HepG2 (cell line): ENCODE data around the gene PSMB8. TPM values are rescaled to one million over a fixed set of nuclear protein-coding genes. Genes with fewer than 3 reads are reported as not detected.

Experiments used
- ATAC-seq: fragments of 200-7000 bp; cut with Tn5 transposase; 3 replicates; pipeline ENCODE4 v1.9.1; 2020; ENCODE audit warnings: mild to moderate bottlenecking, moderate library complexity
- BruUV-seq: library from RNA; stranded (reverse); fragments of 400-500 nt; replicated peaks from 2 replicates; lab custom pipeline; 2021; lab: Mats Ljungman, UMichigan
- CTCF ChIA-PET: fragments of 300-600 bp; formaldehyde crosslinking; extraction: SDS; loops from one replicate; lab custom pipeline; 2021; ENCODE audit warnings: low total read pairs, inconsistent platforms, low intra/inter-chr PET ratio; lab: Yijun Ruan, JAX
- POLR2A ChIA-PET: fragments of 350-600 bp; sonication (Branson Sonifier 250); formaldehyde crosslinking; loops from one replicate; lab custom pipeline; 2020; ENCODE audit warnings: antibody characterized with exemption, inconsistent platforms; lab: Yijun Ruan, JAX
- DNase-seq: peaks from one replicate; pipeline ENCODE4 v3.0.0-alpha.2; 2015; ENCODE audit warnings: low spot score
- FAIRE-seq: peaks from 3 replicates; lab custom pipeline; 2011; peaks lifted over from hg19 to GRCh38; lab: Jason Lieb, UNC
- H2AFZ ChIP-seq: one replicate; pipeline ENCODE4 v1.6.1; 2011; ENCODE audit warnings: low read length, inconsistent platforms
- H3K27ac ChIP-seq: fragments of 300-600 bp; 3 replicates; pipeline ENCODE4 v1.8.0; 2011; ENCODE audit warnings: mixed run types, mild to moderate bottlenecking, mixed read lengths, low read length, inconsistent platforms; ENCODE audit not compliant: insufficient read depth; ENCODE audit errors: extremely low read length
- H3K27me3 ChIP-seq, 2 experiments: fragments of 200-600 bp in 1 of 2; 2 replicates in 1 of 2; 3 replicates in 1 of 2; pipeline versions ENCODE4 v1.6.0 to v1.8.0; 2011; ENCODE audit warnings: low read length in 2 of 2, mild to moderate bottlenecking in 2 of 2, moderate library complexity in 2 of 2, inconsistent platforms in 1 of 2; ENCODE audit not compliant: insufficient read depth in 2 of 2, control insufficient read depth in 1 of 2
- H3K36me3 ChIP-seq, 2 experiments: fragments of 200-600 bp in 1 of 2; replicated peaks in 1 of 2; 2 replicates in 1 of 2; 3 replicates in 1 of 2; pipeline versions ENCODE4 v1.5.1 to v1.8.0; 2011; ENCODE audit warnings: low read length in 2 of 2, inconsistent platforms in 1 of 2; ENCODE audit not compliant: insufficient read depth in 2 of 2, control insufficient read depth in 1 of 2
- H3K4me1 ChIP-seq: 2 replicates; pipeline ENCODE4 v1.5.1; 2012; ENCODE audit warnings: low read length, inconsistent platforms; ENCODE audit not compliant: insufficient read depth
- H3K4me2 ChIP-seq: 2 replicates; pipeline ENCODE4 v1.6.0; 2011; ENCODE audit warnings: low read depth, low read length, inconsistent platforms
- H3K4me3 ChIP-seq, 3 experiments: fragments of 200-600 bp in 1 of 3; sonication (generic), shearing (Covaris generic) in 1 of 3; replicated peaks in 1 of 3; 2 replicates each; pipeline ENCODE4 v1.5.1; 2011 to 2016; ENCODE audit warnings: low read length in 3 of 3, inconsistent platforms in 2 of 3, low read depth in 2 of 3, mild to moderate bottlenecking in 2 of 3, control low read depth in 1 of 3, mixed read lengths in 1 of 3; ENCODE audit not compliant: insufficient read depth in 1 of 3
- H3K79me2 ChIP-seq: one replicate; pipeline ENCODE4 v1.6.1; 2011; ENCODE audit warnings: low read length, inconsistent platforms; ENCODE audit not compliant: insufficient read depth
- H3K9ac ChIP-seq: 2 replicates; pipeline ENCODE4 v1.6.0; 2011; ENCODE audit warnings: mild to moderate bottlenecking, low read depth, low read length, inconsistent platforms; ENCODE audit not compliant: insufficient read depth
- H3K9me3 ChIP-seq: 2 replicates; pipeline ENCODE4 v1.5.1; 2012; ENCODE audit warnings: mild to moderate bottlenecking, low read length
- H4K20me1 ChIP-seq: 2 replicates; pipeline ENCODE4 v1.6.0; 2011; ENCODE audit warnings: inconsistent platforms, mild to moderate bottlenecking, low read length, moderate library complexity; ENCODE audit not compliant: insufficient read depth
- ATF1 ChIP-seq: IDR thresholded peaks from 2 replicates; pipeline ENCODE4 v1.6.1; 2016; ENCODE audit warnings: mild to moderate bottlenecking, control low read depth
- ETS1 ChIP-seq: sonication (generic); formaldehyde crosslinking; IDR thresholded peaks from 2 replicates; pipeline ENCODE4 v1.4.0; 2020; ENCODE audit warnings: missing genetic modification reagents
- MEIS1 ChIP-seq: sonication (generic); formaldehyde crosslinking; IDR thresholded peaks from 2 replicates; pipeline ENCODE4 v1.9.0; 2021; ENCODE audit warnings: mild to moderate bottlenecking, missing genetic modification reagents, moderate library complexity, borderline replicate concordance
- RFX5 ChIP-seq: IDR thresholded peaks from 2 replicates; pipeline ENCODE4 v1.6.1; 2011; ENCODE audit warnings: low read depth, low read length, improper control_type of control experiment
- SMARCE1 ChIP-seq: fragments of 450-650 bp; IDR thresholded peaks from 2 replicates; pipeline ENCODE4 v1.6.1; 2017; ENCODE audit warnings: borderline replicate concordance
- ZNF431 ChIP-seq: sonication (generic); formaldehyde crosslinking; IDR thresholded peaks from 2 replicates; pipeline ENCODE4 v1.9.0; 2022; ENCODE audit warnings: missing genetic modification reagents, low read depth, mild to moderate bottlenecking, borderline replicate concordance
- ZNF720 ChIP-seq: sonication (generic); formaldehyde crosslinking; IDR thresholded peaks from 2 replicates; pipeline ENCODE4 v1.4.0; 2020; ENCODE audit warnings: missing genetic modification reagents
- ZNF773 ChIP-seq: sonication (generic); formaldehyde crosslinking; IDR thresholded peaks from 2 replicates; pipeline ENCODE4 v1.4.0; 2020; ENCODE audit warnings: missing genetic modification reagents, borderline replicate concordance
- ZNF792 ChIP-seq: IDR thresholded peaks from 2 replicates; pipeline ENCODE4 v1.6.1; 2016
- ZNF891 ChIP-seq: sonication (generic); formaldehyde crosslinking; IDR thresholded peaks from 2 replicates; pipeline ENCODE4 v1.5.0; 2020; ENCODE audit warnings: mild to moderate bottlenecking, missing genetic modification reagents
- WGBS: methylation state at CpG from one replicate; pipeline ENCODE4 v1.1.6; 2017; ENCODE audit warnings: low lambda C conversion rate; 5-methylcytosine and 5-hydroxymethylcytosine counted together
- in situ Hi-C: cut with HindIII; loops from 2 replicates; pipeline ENCODE4 v1.10.0; 2017; ENCODE audit warnings: low pct_unique_long_range_greater_than_20kb; ENCODE audit not compliant: extremely low pct_ligation_motif_present
- intact Hi-C: fragments of 100-400 bp; cut with micrococcal nuclease; formaldehyde crosslinking; loops from one replicate; pipeline ENCODE4 v1.10.0; 2022; ENCODE audit not compliant: unreplicated experiment
- polyA plus RNA-seq, 8 experiments: library from polyadenylated mRNA; depleted of rRNA in 3 of 8; stranded (reverse) in 7 of 8; unstranded in 1 of 8; fragments of >200 nt; fragmentation: Illumina TruSeq in 4 of 8; extraction: Trizol in 4 of 8; gene quantifications; 2 replicates each; pipeline versions ENCODE4 v1.2.1 to v1.2.3, GENCODE V29; 2011 to 2016; ENCODE audit warnings: low read depth in 4 of 8, missing spikeins in 1 of 8, mixed read lengths in 1 of 8; ENCODE audit not compliant: insufficient read depth in 1 of 8
- total RNA-seq, 5 experiments: library from RNA; depleted of rRNA; stranded (reverse); fragments of >200 nt; fragmentation: Illumina TruSeq; extraction: Trizol; gene quantifications; 2 replicates each; pipeline ENCODE4 v1.2.3, GENCODE V29; 2016; ENCODE audit warnings: low read depth in 1 of 5
- TF ChIP-seq, protein P1 (sequence below): sonication (generic); formaldehyde crosslinking; conservative IDR thresholded peaks from 2 replicates; pipeline ENCODE4 v1.8.0; 2022; ENCODE audit warnings: mild to moderate bottlenecking, moderate library complexity, missing genetic modification reagents

The PSMB8 gene
- total and polyA plus RNA-seq, 2 of the 13 experiments (the other 11 are each of a cell fraction or from before 2014, with no cell fraction given), result 30.7 to 64.7 TPM

GRCh38 chr6:32839356-32839755, 4.5 kb downstream of the PSMB8 start:
- Histone ChIP-seq H3K79me2 (peaks cover 4% of the 10 kb centered on the region), H3K9ac (no peak overlapping the region)
- TF ChIP-seq ZNF720, result no peak
- TF ChIP-seq ZNF792, result no peak
- TF ChIP-seq ZNF431 (CRISPR knock-in tag), result no peak
- TF ChIP-seq, all 625 proteins: peak for 0
- H4K20me1 ChIP-seq, result no peaks in the 10 kb centered on the region
- DNase-seq, result no peak
- H3K27ac ChIP-seq, result no peak overlapping the region
- peaks cover 26% of the 10 kb centered on the region for H3K4me1 ChIP-seq
- FAIRE-seq, result no peak
- no peak overlapping the region for H2AFZ ChIP-seq
- ChIA-PET CTCF (interaction anchor here (2.9 to 3.1 kb wide), 2 partner anchors 15 to 29 kb away, joined by 39 to 65 read pairs; partner anchors contain the start of genes PSMB9 and TAP1), POLR2A (interaction anchor here (1.1 to 2.5 kb wide), 3 partner anchors 15 to 433 kb away, joined by 4 to 56 read pairs (median 56); partner anchors contain the start of genes PSMB9, RPS18, TAP1 and VPS52)
- peaks cover 2 to 7% of the 10 kb centered on the region in 2 experiments; a peak in 2 of 5 replicates for H3K36me3 ChIP-seq
- no peak overlapping the region for H3K4me2 ChIP-seq
- H3K27me3 ChIP-seq, result no peaks in the 10 kb centered on the region; a peak in 1 of 5 replicates
- no peak for ATAC-seq
- WGBS, result 85% methylated on average over 15 of the region's 15 CpGs
- no TSS peak for BruUV-seq
- in situ Hi-C loops, result no loop called here
- H3K4me3 ChIP-seq, result no peak overlapping the region
- intact Hi-C loops, result no loop called here
- H3K9me3 ChIP-seq, result no peaks in the 10 kb centered on the region

GRCh38 chr6:32838114-32838958, 5.5 kb downstream of the PSMB8 start, which contains the start of gene TAP2:
Gene TAP2 (minus strand): TSS chr6:32838739. CDS start chr6:32838233, 506 bp downstream.
- Histone ChIP-seq H2AFZ (no peak within 1 kb of the TSS), H3K4me2 (peak within 1 kb of the TSS; percentile 94), H3K27ac (peak within 1 kb of the TSS; percentile 80), H3K4me1 (peaks cover 24% of the 10 kb centered on the region), H3K9me3 (no peaks in the 10 kb centered on the region), H3K9ac (peak within 1 kb of the TSS; percentile 70), H3K79me2 (peaks cover 4% of the 10 kb centered on the region), H4K20me1 (no peaks in the 10 kb centered on the region), H3K27me3 (no peaks in the 10 kb centered on the region), H3K4me3 (peak within 1 kb of the TSS; percentile 82 to 87 (median 86)), H3K36me3 (peaks cover 2 to 7% of the 10 kb centered on the region in 2 experiments; a peak in 2 of 5 replicates)
- intact Hi-C loops (loop anchor here (1.0 kb wide), 3 partner anchors 15 to 115 kb away; partner anchors contain the start of genes HLA-DMA and TAP1), in situ Hi-C loops (no loop called here)
- ChIA-PET POLR2A (interaction anchor here (0.6 to 2.5 kb wide), 17 partner anchors 9 to 1099 kb away, joined by 3 to 56 read pairs (median 4); partner anchors contain the start of genes ATF6B, PBX2, PSMB9 and RPS18), CTCF (interaction anchor here (0.8 to 3.1 kb wide), 3 partner anchors 16 to 30 kb away, joined by 4 to 65 read pairs (median 39); partner anchors contain the start of genes PSMB9 and TAP1)
- peak; percentile 54 for FAIRE-seq
- WGBS, result 2% methylated on average over 28 of the region's 57 CpGs
- peak; percentile 97 for ATAC-seq
- peak; percentile 89 for DNase-seq
- no TSS peak for BruUV-seq
- peak; percentile 56; the same call in 1 of the 2 replicates for TF ChIP-seq ZNF891 (CRISPR knock-in tag)
- TF ChIP-seq SMARCE1, result no peak
- TF ChIP-seq, protein P1, sequence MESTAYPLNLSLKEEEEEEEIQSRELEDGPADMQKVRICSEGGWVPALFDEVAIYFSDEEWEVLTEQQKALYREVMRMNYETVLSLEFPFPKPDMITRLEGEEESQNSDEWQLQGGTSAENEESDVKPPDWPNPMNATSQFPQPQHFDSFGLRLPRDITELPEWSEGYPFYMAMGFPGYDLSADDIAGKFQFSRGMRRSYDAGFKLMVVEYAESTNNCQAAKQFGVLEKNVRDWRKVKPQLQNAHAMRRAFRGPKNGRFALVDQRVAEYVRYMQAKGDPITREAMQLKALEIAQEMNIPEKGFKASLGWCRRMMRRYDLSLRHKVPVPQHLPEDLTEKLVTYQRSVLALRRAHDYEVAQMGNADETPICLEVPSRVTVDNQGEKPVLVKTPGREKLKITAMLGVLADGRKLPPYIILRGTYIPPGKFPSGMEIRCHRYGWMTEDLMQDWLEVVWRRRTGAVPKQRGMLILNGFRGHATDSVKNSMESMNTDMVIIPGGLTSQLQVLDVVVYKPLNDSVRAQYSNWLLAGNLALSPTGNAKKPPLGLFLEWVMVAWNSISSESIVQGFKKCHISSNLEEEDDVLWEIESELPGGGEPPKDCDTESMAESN, result peak; percentile 80
- no peak; the same call in 1 of the 2 replicates for TF ChIP-seq ETS1
- TF ChIP-seq ZNF773 (CRISPR knock-in tag), result peak; percentile 83; the same call in 1 of the 2 replicates
- peak; percentile 60; the same call in 1 of the 2 replicates for TF ChIP-seq MEIS1 (CRISPR knock-in tag)
- no peak for TF ChIP-seq ATF1 (CRISPR knock-in tag)
- peak; percentile 91 for TF ChIP-seq RFX5
